GM10266 (cell line): ENCODE measurements around the gene PRKAR2B.

Experiments
- DNase-seq: peaks from one replicate; pipeline ENCODE4 v3.0.0; 2012; ENCODE audit errors: extremely low spot score
- CTCF ChIP-seq: IDR thresholded peaks from 2 replicates; pipeline ENCODE4 v1.5.1; 2012; ENCODE audit warnings: mild to moderate bottlenecking, low read depth; ENCODE audit not compliant: control insufficient read depth, insufficient read depth; ENCODE audit errors: missing control alignments

PRKAR2B gene

GRCh38 chr7:107027208-107027607 is 17.3 kb upstream of the PRKAR2B start:
- TF ChIP-seq CTCF = no peak
- DNase-seq = no peak

GRCh38 chr7:107029061-107029763 is 15.3 kb upstream of the PRKAR2B start:
- no peak for DNase-seq

GRCh38 chr7:107029764-107030286 is 14.7 kb upstream of the PRKAR2B start:
- no peak for TF ChIP-seq CTCF

More at GRCh38 chr7:107029061-107029763, 15.3 kb upstream of the PRKAR2B start:
- no peak for TF ChIP-seq CTCF

GRCh38 chr7:107032050-107032449 is 12.5 kb upstream of the PRKAR2B start:
- no peak for TF ChIP-seq CTCF
- no peak for DNase-seq

More at GRCh38 chr7:107029764-107030286, 14.7 kb upstream of the PRKAR2B start:
- no peak for DNase-seq

- DNase-seq = no peak
- TF ChIP-seq CTCF = no peak
Measured at GRCh38 chr7:107032720-107033438, 11.6 kb upstream of the PRKAR2B start.

- DNase-seq = no peak
- TF ChIP-seq CTCF = no peak
Measured at GRCh38 chr7:107034553-107034952, 10.0 kb upstream of the PRKAR2B start.

GRCh38 chr7:107035446-107035845 is 9.1 kb upstream of the PRKAR2B start:
- DNase-seq = no peak

More at GRCh38 chr7:107035446-107035845, 9.1 kb upstream of the PRKAR2B start:
- no peak for TF ChIP-seq CTCF
